Astrocyte (in vitro differentiated cells and primary cell): ENCODE measurements around the gene ENOX1.

ENCODE experiments used
- EZH2 ChIP-seq: IDR thresholded peaks from 2 replicates; pipeline ENCODE4 v1.6.1; 2012; ENCODE audit warnings: mild to moderate bottlenecking, low read length, inconsistent platforms; ENCODE audit not compliant: insufficient read depth
- TF ChIP-seq, protein P1 (sequence below): IDR thresholded peaks from 2 replicates; pipeline ENCODE4 v1.5.1; 2011; ENCODE audit warnings: low read depth, mild to moderate bottlenecking, inconsistent platforms, low read length, moderate library complexity; ENCODE audit not compliant: insufficient read depth

DNA sequence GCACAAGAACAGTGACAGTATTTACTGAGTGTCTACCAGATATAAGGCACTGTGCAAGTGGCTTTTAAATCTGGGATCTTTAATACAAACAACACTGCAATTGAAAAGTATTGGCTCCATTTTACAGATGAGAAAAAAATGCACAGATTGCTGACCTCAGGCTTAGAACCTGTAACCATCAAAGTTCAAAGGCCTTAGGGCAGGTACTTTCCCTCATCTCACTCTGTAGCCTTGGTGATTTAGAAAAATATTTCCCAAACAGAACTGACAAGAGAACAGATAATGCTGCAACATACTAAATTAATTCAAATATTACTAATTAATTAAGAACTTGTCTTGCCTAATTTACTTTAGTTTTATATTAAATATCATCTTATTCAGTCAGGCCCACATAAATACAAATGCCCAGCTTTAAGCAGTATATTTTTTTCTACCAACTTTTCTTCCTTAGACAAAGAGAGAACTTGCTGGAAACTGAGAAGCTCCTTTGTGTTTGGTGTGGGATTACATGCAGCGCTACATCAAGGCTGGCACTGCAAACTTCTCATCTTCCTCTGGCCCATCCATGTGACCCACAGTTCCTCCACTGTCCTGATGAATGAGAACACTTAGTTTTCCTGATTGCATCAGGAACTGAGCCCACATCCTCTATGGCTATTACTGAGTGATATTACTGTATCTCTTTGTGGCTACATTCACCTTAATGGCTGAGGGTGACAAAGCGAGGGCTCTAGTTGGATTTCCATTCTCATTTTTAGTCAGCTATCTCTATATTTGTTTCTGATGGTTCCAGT, 302.1 kb downstream of the ENOX1 start:
- TF ChIP-seq, protein P1, sequence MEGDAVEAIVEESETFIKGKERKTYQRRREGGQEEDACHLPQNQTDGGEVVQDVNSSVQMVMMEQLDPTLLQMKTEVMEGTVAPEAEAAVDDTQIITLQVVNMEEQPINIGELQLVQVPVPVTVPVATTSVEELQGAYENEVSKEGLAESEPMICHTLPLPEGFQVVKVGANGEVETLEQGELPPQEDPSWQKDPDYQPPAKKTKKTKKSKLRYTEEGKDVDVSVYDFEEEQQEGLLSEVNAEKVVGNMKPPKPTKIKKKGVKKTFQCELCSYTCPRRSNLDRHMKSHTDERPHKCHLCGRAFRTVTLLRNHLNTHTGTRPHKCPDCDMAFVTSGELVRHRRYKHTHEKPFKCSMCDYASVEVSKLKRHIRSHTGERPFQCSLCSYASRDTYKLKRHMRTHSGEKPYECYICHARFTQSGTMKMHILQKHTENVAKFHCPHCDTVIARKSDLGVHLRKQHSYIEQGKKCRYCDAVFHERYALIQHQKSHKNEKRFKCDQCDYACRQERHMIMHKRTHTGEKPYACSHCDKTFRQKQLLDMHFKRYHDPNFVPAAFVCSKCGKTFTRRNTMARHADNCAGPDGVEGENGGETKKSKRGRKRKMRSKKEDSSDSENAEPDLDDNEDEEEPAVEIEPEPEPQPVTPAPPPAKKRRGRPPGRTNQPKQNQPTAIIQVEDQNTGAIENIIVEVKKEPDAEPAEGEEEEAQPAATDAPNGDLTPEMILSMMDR, result no peak
- TF ChIP-seq EZH2, result no peak
